H9 (cell line): ENCODE data around the gene INSYN2A. TPM values are rescaled to one million over a fixed set of nuclear protein-coding genes. Genes with fewer than 3 reads are reported as not detected.
A peak's percentile ranks its signal among the peaks of the same experiment; 100 is the strongest.

Source experiments
- DNase-seq: peaks from one replicate; pipeline ENCODE4 v3.0.0-alpha.2; 2017
- H2AFZ ChIP-seq: one replicate; pipeline ENCODE4 v1.6.1; 2013; ENCODE audit warnings: mild to moderate bottlenecking, low read length, control low read depth, moderate library complexity
- H2AK5ac ChIP-seq: 2 replicates; pipeline ENCODE4 v1.6.1; 2013; ENCODE audit warnings: low read length, control low read depth, mixed read lengths; ENCODE audit not compliant: insufficient read length
- H2BK120ac ChIP-seq: one replicate; pipeline ENCODE4 v1.6.1; 2013; ENCODE audit warnings: low read depth, mild to moderate bottlenecking, low read length, control low read depth, inconsistent platforms; ENCODE audit not compliant: poor library complexity, severe bottlenecking
- H2BK12ac ChIP-seq: 2 replicates; pipeline ENCODE4 v1.6.1; 2013; ENCODE audit warnings: low read length, control low read depth, mixed read lengths, low read depth; ENCODE audit not compliant: insufficient read length
- H2BK15ac ChIP-seq: 2 replicates; pipeline ENCODE4 v1.6.1; 2013; ENCODE audit warnings: low read depth, low read length, control low read depth
- H2BK20ac ChIP-seq: one replicate; pipeline ENCODE4 v1.6.1; 2013; ENCODE audit warnings: low read depth, mild to moderate bottlenecking, low read length, control low read depth, inconsistent platforms; ENCODE audit not compliant: poor library complexity, severe bottlenecking
- H2BK5ac ChIP-seq: 2 replicates; pipeline ENCODE4 v1.6.1; 2013; ENCODE audit warnings: low read length, control low read depth, mixed read lengths; ENCODE audit not compliant: insufficient read length
- H3K14ac ChIP-seq: 2 replicates; pipeline ENCODE4 v1.6.1; 2013; ENCODE audit warnings: low read length, control low read depth; ENCODE audit not compliant: insufficient read depth
- H3K18ac ChIP-seq: 2 replicates; pipeline ENCODE4 v1.6.1; 2013; ENCODE audit warnings: low read depth, mild to moderate bottlenecking, mixed read lengths, low read length, control low read depth; ENCODE audit not compliant: insufficient read length
- H3K23ac ChIP-seq: 2 replicates; pipeline ENCODE4 v1.6.1; 2013; ENCODE audit warnings: low read length, control low read depth, mixed read lengths, low read depth; ENCODE audit not compliant: insufficient read length
- H3K23me2 ChIP-seq: 2 replicates; pipeline ENCODE4 v1.6.1; 2013; ENCODE audit warnings: low read depth, mild to moderate bottlenecking, mixed read lengths, low read length, control low read depth; ENCODE audit not compliant: insufficient read length, poor library complexity, severe bottlenecking
- H3K27ac ChIP-seq: 2 replicates; pipeline ENCODE4 v1.5.1; 2013; ENCODE audit warnings: low read length, control low read depth, mixed read lengths, low read depth; ENCODE audit not compliant: insufficient read length
- H3K27me3 ChIP-seq: 2 replicates; pipeline ENCODE4 v1.6.1; 2013; ENCODE audit warnings: low read length, control low read depth, inconsistent platforms; ENCODE audit not compliant: insufficient read depth
- H3K4ac ChIP-seq: 2 replicates; pipeline ENCODE4 v1.6.1; 2013; ENCODE audit warnings: low read depth, mild to moderate bottlenecking, control low read depth, inconsistent platforms, low read length, moderate library complexity
- H3K4me1 ChIP-seq: 2 replicates; pipeline ENCODE4 v1.6.1; 2013; ENCODE audit warnings: low read length, control low read depth, inconsistent platforms; ENCODE audit not compliant: insufficient read depth
- H3K4me2 ChIP-seq: 2 replicates; pipeline ENCODE4 v1.6.1; 2013; ENCODE audit warnings: low read length, control low read depth, mixed read lengths; ENCODE audit not compliant: insufficient read length, insufficient read depth
- H3K56ac ChIP-seq: 2 replicates; pipeline ENCODE4 v1.6.1; 2013; ENCODE audit warnings: low read depth, mild to moderate bottlenecking, mixed read lengths, low read length, control low read depth; ENCODE audit not compliant: insufficient read length
- H3K79me1 ChIP-seq: 2 replicates; pipeline ENCODE4 v1.6.1; 2013; ENCODE audit warnings: low read depth, mild to moderate bottlenecking, moderate library complexity, low read length, control low read depth, inconsistent platforms; ENCODE audit not compliant: insufficient read depth, poor library complexity, severe bottlenecking
- H3K79me2 ChIP-seq: 2 replicates; pipeline ENCODE4 v1.6.1; 2013; ENCODE audit warnings: low read length, control low read depth, inconsistent platforms; ENCODE audit not compliant: insufficient read depth
- H3K9ac ChIP-seq: 2 replicates; pipeline ENCODE4 v1.6.1; 2013; ENCODE audit warnings: low read length, control low read depth, mixed read lengths; ENCODE audit not compliant: insufficient read length; ENCODE audit errors: extremely low read depth
- H3K9me3 ChIP-seq: one replicate; pipeline ENCODE4 v1.6.1; 2013; ENCODE audit warnings: low read depth, low read length, inconsistent platforms; ENCODE audit not compliant: control insufficient read depth
- H3T11ph ChIP-seq: one replicate; pipeline ENCODE4 v1.6.1; 2013; ENCODE audit warnings: mild to moderate bottlenecking, low read length, control low read depth, inconsistent platforms
- H4K20me1 ChIP-seq: one replicate; pipeline ENCODE4 v1.6.1; 2013; ENCODE audit not compliant: control insufficient read depth, insufficient read length, insufficient read depth
- H4K5ac ChIP-seq: 2 replicates; pipeline ENCODE4 v1.6.1; 2013; ENCODE audit warnings: low read depth, mild to moderate bottlenecking, mixed read lengths, low read length, control low read depth; ENCODE audit not compliant: insufficient read length
- H4K8ac ChIP-seq: replicated peaks from 2 replicates; pipeline ENCODE4 v1.6.1; 2013; ENCODE audit warnings: low read length, control low read depth, mixed read lengths, low read depth; ENCODE audit not compliant: insufficient read length
- H4K91ac ChIP-seq: 2 replicates; pipeline ENCODE4 v1.6.1; 2013; ENCODE audit warnings: low read depth, mild to moderate bottlenecking, moderate library complexity, mixed read lengths, low read length, control low read depth; ENCODE audit not compliant: insufficient read length
- H3K27ac Mint-ChIP-seq, 3 experiments: 2 replicates in 2 of 3; 3 replicates in 1 of 3; pipeline ENCODE4 v1.8.0; 2020 to 2021; ENCODE audit warnings: mixed read lengths in 3 of 3, mild to moderate bottlenecking in 1 of 3, moderate library complexity in 1 of 3
- H3K27me3 Mint-ChIP-seq: 2 replicates; pipeline ENCODE4 v1.8.0; 2021; ENCODE audit warnings: low read depth, mild to moderate bottlenecking, moderate library complexity, mixed read lengths
- H3K36me3 Mint-ChIP-seq, 3 experiments: 2 replicates in 2 of 3; 3 replicates in 1 of 3; pipeline ENCODE4 v1.8.0; 2020 to 2021; ENCODE audit warnings: low read depth in 3 of 3, mixed read lengths in 3 of 3; ENCODE audit not compliant: insufficient read depth in 1 of 3
- H3K4me1 Mint-ChIP-seq, 2 experiments: 2 replicates each; pipeline ENCODE4 v1.8.0; 2020; ENCODE audit warnings: mixed read lengths in 2 of 2
- H3K4me3 Mint-ChIP-seq, 2 experiments: 2 replicates in 1 of 2; 3 replicates in 1 of 2; pipeline ENCODE4 v1.8.0; 2020 to 2021; ENCODE audit warnings: mild to moderate bottlenecking in 2 of 2, mixed read lengths in 2 of 2, moderate library complexity in 1 of 2
- H3K9me3 Mint-ChIP-seq, 2 experiments: 2 replicates in 1 of 2; 3 replicates in 1 of 2; pipeline ENCODE4 v1.8.0; 2020; ENCODE audit warnings: mild to moderate bottlenecking in 2 of 2, mixed read lengths in 2 of 2, moderate library complexity in 1 of 2
- WGBS: extraction: QIAGEN DNeasy Blood & Tissue Kit; methylation state at CpG from one replicate; pipeline ENCODE4 v1.1.7; 2013; ENCODE audit warnings: missing lambda C conversion rate, low lambda C conversion rate, mixed read lengths; ENCODE audit not compliant: insufficient read length; ENCODE audit errors: extremely low coverage; 5-methylcytosine and 5-hydroxymethylcytosine counted together
- total RNA-seq: library from RNA; stranded (reverse); gene quantifications from 2 replicates; pipeline ENCODE4 v1.2.1, GENCODE V29; 2021
- TF ChIP-seq, protein P1 (sequence below): fragments of 200-600 bp; sonication (generic); conservative IDR thresholded peaks from 3 replicates; pipeline ENCODE4 v1.8.0; 2021; ENCODE audit warnings: antibody characterized with exemption, mild to moderate bottlenecking

The INSYN2A gene
- total RNA-seq, 1 experiment from 2014 or later = 0.09 TPM

DNA sequence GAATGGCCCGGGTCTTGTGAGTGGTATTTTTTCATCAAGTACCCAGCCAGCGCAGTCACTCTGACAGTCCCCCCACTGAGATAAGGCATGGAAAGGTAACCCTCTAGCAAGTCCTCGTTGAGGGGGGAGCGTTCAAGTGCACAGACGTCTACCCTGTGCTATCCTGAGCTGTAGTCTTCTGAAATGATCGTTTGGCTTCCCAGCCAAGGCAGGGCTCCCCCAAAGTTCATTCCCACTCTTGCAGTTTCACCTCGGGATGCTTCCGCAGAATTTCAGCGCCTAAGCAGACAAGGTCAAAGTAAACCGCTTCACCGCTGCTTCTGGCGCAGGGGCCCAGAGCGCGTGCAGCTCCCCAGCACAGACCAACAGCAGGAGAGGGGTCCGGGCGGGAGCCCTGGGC, 1.8 kb downstream of the INSYN2A start:
- Histone ChIP-seq H2AFZ (no peak overlapping the region), H3K27ac (no peak overlapping the region), H4K20me1 (peaks cover 3% of the 10 kb centered on the region), H2AK5ac (no peak overlapping the region), H4K8ac (no peak overlapping the region), H3K4me1 (peaks cover 2% of the 10 kb centered on the region; the same call in 1 of the 2 replicates), H2BK15ac (no peak overlapping the region), H3T11ph (no peak overlapping the region), H3K14ac (no peak overlapping the region; the same call in 1 of the 2 replicates), H3K27me3 (peaks cover 3% of the 10 kb centered on the region; the same call in 1 of the 2 replicates), H2BK12ac (no peak overlapping the region), H4K5ac (no peak overlapping the region), H4K91ac (no peak overlapping the region), H3K9ac (no peak overlapping the region), H2BK5ac (no peak overlapping the region), H3K4me2 (peak overlapping the region; percentile 55), H3K23ac (no peak overlapping the region), H2BK120ac (no peak overlapping the region), H3K4ac (no peak overlapping the region), H3K79me1 (no peaks in the 10 kb centered on the region), H3K9me3 (no peaks in the 10 kb centered on the region), H3K23me2 (peaks cover 18% of the 10 kb centered on the region), H2BK20ac (no peak overlapping the region), H3K79me2 (no peaks in the 10 kb centered on the region), H3K18ac (no peak overlapping the region), H3K56ac (no peak overlapping the region)
- TF ChIP-seq, protein P1, sequence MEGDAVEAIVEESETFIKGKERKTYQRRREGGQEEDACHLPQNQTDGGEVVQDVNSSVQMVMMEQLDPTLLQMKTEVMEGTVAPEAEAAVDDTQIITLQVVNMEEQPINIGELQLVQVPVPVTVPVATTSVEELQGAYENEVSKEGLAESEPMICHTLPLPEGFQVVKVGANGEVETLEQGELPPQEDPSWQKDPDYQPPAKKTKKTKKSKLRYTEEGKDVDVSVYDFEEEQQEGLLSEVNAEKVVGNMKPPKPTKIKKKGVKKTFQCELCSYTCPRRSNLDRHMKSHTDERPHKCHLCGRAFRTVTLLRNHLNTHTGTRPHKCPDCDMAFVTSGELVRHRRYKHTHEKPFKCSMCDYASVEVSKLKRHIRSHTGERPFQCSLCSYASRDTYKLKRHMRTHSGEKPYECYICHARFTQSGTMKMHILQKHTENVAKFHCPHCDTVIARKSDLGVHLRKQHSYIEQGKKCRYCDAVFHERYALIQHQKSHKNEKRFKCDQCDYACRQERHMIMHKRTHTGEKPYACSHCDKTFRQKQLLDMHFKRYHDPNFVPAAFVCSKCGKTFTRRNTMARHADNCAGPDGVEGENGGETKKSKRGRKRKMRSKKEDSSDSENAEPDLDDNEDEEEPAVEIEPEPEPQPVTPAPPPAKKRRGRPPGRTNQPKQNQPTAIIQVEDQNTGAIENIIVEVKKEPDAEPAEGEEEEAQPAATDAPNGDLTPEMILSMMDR = no peak
- no peak overlapping the region for H3K27ac Mint-ChIP-seq
- peaks cover 13% of the 10 kb centered on the region in 2 experiments for H3K4me1 Mint-ChIP-seq
- WGBS = no CpG with 5 or more reads among the region's 16 CpGs
- H3K4me3 Mint-ChIP-seq = peak overlapping the region; percentile 58 to 77; a peak in 4 of 5 replicates
- peaks cover 40% of the 10 kb centered on the region for H3K27me3 Mint-ChIP-seq
- H3K36me3 Mint-ChIP-seq = no peaks in the 10 kb centered on the region
- DNase-seq = no peak
- H3K9me3 Mint-ChIP-seq = no peaks in the 10 kb centered on the region
